Upper lobe of left lung (tissue), 4 donors: ENCODE results near the gene UTY.

ENCODE experiments used
- CTCF ChIP-seq, 6 experiments: fragments of 450-650 bp in 4 of 6; fragments of 200-600 bp in 2 of 6; sonication (generic) in 2 of 6; IDR thresholded peaks; one replicate each; pipeline ENCODE4 v1.5.1; 2016 to 2019; ENCODE audit warnings: antibody characterized with exemption in 6 of 6
- EP300 ChIP-seq, 4 donors: sonication (generic); formaldehyde crosslinking; IDR thresholded peaks; one replicate each; pipeline ENCODE4 v1.5.1; 2017; ENCODE audit warnings: antibody characterized with exemption in 4 of 4, control low read depth in 2 of 4
- POLR2AphosphoS5 ChIP-seq, 2 donors: sonication (generic); formaldehyde crosslinking; IDR thresholded peaks; one replicate each; pipeline ENCODE4 v1.5.1; 2017; ENCODE audit warnings: antibody characterized with exemption in 2 of 2

- TF ChIP-seq EP300 (IDR thresholded peaks at IDR 0.05): no peak
- TF ChIP-seq POLR2AphosphoS5 (IDR thresholded peaks at IDR 0.05): no peak
- TF ChIP-seq CTCF (IDR thresholded peaks at IDR 0.05): no peak
Observed at GRCh38 chrY:13351443-13351842, 128.4 kb downstream of the UTY start.
